Measurements from ENCODE around the gene C12orf57.

- no peak for TF ChIP-seq CTCF (IDR thresholded peaks at IDR 0.05; ENCODE audit: low read depth, low read length)
- no peak for TF ChIP-seq POLR2A (IDR thresholded peaks at IDR 0.05; ENCODE audit: extremely low read depth, insufficient read length)
- no peak for TF ChIP-seq MAX (IDR thresholded peaks at IDR 0.05; ENCODE audit: low read depth, low read length)
Measured at GRCh38 chr12:6934110-6934509, 9.7 kb upstream of the C12orf57 start.

Data from NB4 (cell line).